ENCODE measurements around the gene JDP2.

The JDP2 gene

GRCh38 chr14:75513911-75514672 is 86.3 kb downstream of the JDP2 start:
- H3K4me1 ChIP-seq (ENCODE audit: control insufficient read depth, insufficient read depth, low read length), result no peaks in the 10 kb centered on the region
- TF ChIP-seq PRDM2 (tag by site-specific recombination; IDR thresholded peaks at IDR 0.05; ENCODE audit: borderline replicate concordance), result no peak
- TF ChIP-seq SCRT1 (tag by site-specific recombination; IDR thresholded peaks at IDR 0.05; ENCODE audit: borderline replicate concordance), result no peak
- no peak for TF ChIP-seq ZNF23 (tag by site-specific recombination; IDR thresholded peaks at IDR 0.05; ENCODE audit: borderline replicate concordance)
- no peak for TF ChIP-seq ZNF404 (tag by site-specific recombination; IDR thresholded peaks at IDR 0.05)
- no peak overlapping the region for H3K4me3 ChIP-seq (ENCODE audit: low read depth, low read length)
- H3K36me3 ChIP-seq (ENCODE audit: control insufficient read depth in 2 of 2, insufficient read depth in 1 of 2, low read length in 2 of 2), result no peaks in the 10 kb centered on the region
- H3K9me3 ChIP-seq (ENCODE audit: control insufficient read depth, insufficient read depth, low read depth, low read length), result no peaks in the 10 kb centered on the region
- ChIA-PET CTCF (no interaction called here), POLR2A (interaction anchor here (1.0 kb wide), 1 partner anchor 47 kb away, joined by 3 read pairs; no protein-coding TSS in a partner anchor)
- no peak overlapping the region for H3K27ac ChIP-seq (ENCODE audit: extremely low read depth, low read depth, low read length)

- Histone ChIP-seq H3K27ac (ENCODE audit: extremely low read depth, low read depth, low read length) (no peak overlapping the region), H3K36me3 (ENCODE audit: control insufficient read depth in 2 of 2, insufficient read depth in 1 of 2, low read length in 2 of 2) (no peaks in the 10 kb centered on the region), H3K9me3 (ENCODE audit: control insufficient read depth, insufficient read depth, low read depth, low read length) (no peaks in the 10 kb centered on the region), H3K4me1 (ENCODE audit: control insufficient read depth, insufficient read depth, low read length) (no peaks in the 10 kb centered on the region), H3K4me3 (ENCODE audit: low read depth, low read length) (no peak overlapping the region)
- ChIA-PET POLR2A (interaction anchor here (1.0 kb wide), 1 partner anchor 46 kb away, joined by 3 read pairs; no protein-coding TSS in a partner anchor), CTCF (interaction anchor here (0.7 kb wide), 1 partner anchor 64 kb away, joined by 3 read pairs; no protein-coding TSS in a partner anchor)
- TF ChIP-seq ZNF175 (tag by site-specific recombination; IDR thresholded peaks at IDR 0.05) (no peak), ZFHX2 (tag by site-specific recombination; conservative IDR thresholded peaks at IDR 0.05) (peak; percentile 26; the same call in 1 of the 2 replicates)
These were observed 87.1 kb downstream of the JDP2 start for GRCh38 chr14:75514673-75515628.

GRCh38 chr14:75515629-75515996 is 87.8 kb downstream of the JDP2 start:
- ChIA-PET CTCF (interaction anchor here (0.7 kb wide), 1 partner anchor 64 kb away, joined by 3 read pairs; no protein-coding TSS in a partner anchor), POLR2A (no interaction called here)
- Histone ChIP-seq H3K36me3 (ENCODE audit: control insufficient read depth in 2 of 2, insufficient read depth in 1 of 2, low read length in 2 of 2) (no peaks in the 10 kb centered on the region), H3K27ac (ENCODE audit: extremely low read depth, low read depth, low read length) (no peak overlapping the region), H3K9me3 (ENCODE audit: control insufficient read depth, insufficient read depth, low read depth, low read length) (no peaks in the 10 kb centered on the region), H3K4me1 (ENCODE audit: control insufficient read depth, insufficient read depth, low read length) (no peaks in the 10 kb centered on the region), H3K4me3 (ENCODE audit: low read depth, low read length) (no peak overlapping the region)
- TF ChIP-seq ZNF221 (tag by site-specific recombination; IDR thresholded peaks at IDR 0.05; ENCODE audit: borderline replicate concordance) (no peak), ZNF404 (tag by site-specific recombination; IDR thresholded peaks at IDR 0.05) (no peak), EGR2 (tag by site-specific recombination; IDR thresholded peaks at IDR 0.05; ENCODE audit: low read depth) (no peak), ZNF639 (tag by site-specific recombination; IDR thresholded peaks at IDR 0.05) (no peak), ZNF155 (tag by site-specific recombination; IDR thresholded peaks at IDR 0.05) (no peak), GLI4 (tag by site-specific recombination; IDR thresholded peaks at IDR 0.05) (no peak), ZNF274 (IDR thresholded peaks at IDR 0.05; ENCODE audit: low read length) (no peak), ZNF274 (tag by site-specific recombination; IDR thresholded peaks at IDR 0.05; ENCODE audit: borderline replicate concordance) (no peak), AEBP2 (tag by site-specific recombination; IDR thresholded peaks at IDR 0.05; ENCODE audit: borderline replicate concordance) (no peak)

Measured in HEK293 (cell line).